ENCODE data around the gene HS2ST1.

HS2ST1 gene

DNA sequence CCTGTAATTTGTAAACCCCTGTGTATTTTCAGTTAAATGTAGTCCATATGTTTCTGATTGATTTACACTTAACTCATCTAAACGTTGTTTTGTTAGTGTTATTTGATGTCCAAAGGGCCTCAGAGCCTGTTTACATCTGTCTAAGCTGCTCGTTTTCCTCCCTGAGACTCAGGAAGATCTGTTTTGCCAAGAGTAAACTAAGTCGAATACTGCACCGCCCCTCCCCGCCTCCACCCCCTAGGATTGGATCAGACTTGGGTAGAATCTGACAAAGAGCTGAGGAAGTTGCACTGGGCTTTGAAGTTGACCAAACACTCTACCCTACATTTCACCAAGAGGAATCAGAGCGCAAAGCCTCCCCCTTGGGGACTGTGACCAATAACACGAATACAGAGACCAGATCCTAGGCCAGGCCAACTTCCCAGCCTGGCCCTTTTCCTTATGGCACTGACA, 207.3 kb downstream of the HS2ST1 start:
- Histone ChIP-seq H3K4me3 (ENCODE audit: low read length) (no peak overlapping the region), H3K27ac (ENCODE audit: low read length) (no peak overlapping the region), H3K4me1 (ENCODE audit: control insufficient read depth, insufficient read depth, low read length) (peaks cover 2% of the 10 kb centered on the region; the same call in 1 of the 2 replicates), H3K9me3 (ENCODE audit: control insufficient read depth, insufficient read depth, low read length) (no peaks in the 10 kb centered on the region), H3K36me3 (ENCODE audit: control insufficient read depth, insufficient read depth, low read length) (no peaks in the 10 kb centered on the region), H3K27me3 (ENCODE audit: control insufficient read depth, insufficient read depth, low read length) (no peaks in the 10 kb centered on the region)
- DNase-seq (ENCODE audit: low read depth, low spot score) = no peak
- no CpG with 5 or more reads among the region's 7 CpGs for WGBS (ENCODE audit: insufficient coverage, insufficient read length)

DNA sequence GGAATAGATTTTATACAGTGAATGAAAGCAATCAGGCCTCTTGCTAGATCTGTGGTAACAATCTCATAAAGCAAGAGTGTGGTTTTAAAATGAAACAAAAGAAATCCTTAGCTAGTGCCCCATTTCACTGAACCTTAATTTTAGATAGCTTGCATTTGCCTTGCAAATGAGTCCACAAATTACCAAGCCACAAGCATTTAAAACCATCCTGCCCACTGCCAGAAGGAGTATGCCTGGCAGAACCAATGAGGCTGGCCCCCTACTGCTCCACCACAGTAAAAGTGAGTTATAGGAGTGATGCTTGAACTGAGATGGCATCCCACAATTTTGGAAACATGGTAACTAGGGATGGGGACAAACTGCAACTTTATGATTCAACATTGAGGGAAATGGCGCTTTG, 207.8 kb downstream of the HS2ST1 start:
- Histone ChIP-seq H3K27me3 (ENCODE audit: control insufficient read depth, insufficient read depth, low read length) (no peaks in the 10 kb centered on the region), H3K9me3 (ENCODE audit: control insufficient read depth, insufficient read depth, low read length) (no peaks in the 10 kb centered on the region), H3K4me1 (ENCODE audit: control insufficient read depth, insufficient read depth, low read length) (peaks cover 2% of the 10 kb centered on the region; the same call in 1 of the 2 replicates), H3K36me3 (ENCODE audit: control insufficient read depth, insufficient read depth, low read length) (no peaks in the 10 kb centered on the region), H3K27ac (ENCODE audit: low read length) (no peak overlapping the region), H3K4me3 (ENCODE audit: low read length) (no peak overlapping the region)
- no CpG with 5 or more reads among the region's 1 CpG for WGBS (ENCODE audit: insufficient coverage, insufficient read length)
- DNase-seq (ENCODE audit: low read depth, low spot score) = no peak

- H3K27ac ChIP-seq (ENCODE audit: low read length) = no peak overlapping the region
- H3K4me1 ChIP-seq (ENCODE audit: control insufficient read depth, insufficient read depth, low read length) = peaks cover 2% of the 10 kb centered on the region; the same call in 1 of the 2 replicates
- H3K4me3 ChIP-seq (ENCODE audit: low read length) = no peak overlapping the region
- no peaks in the 10 kb centered on the region for H3K9me3 ChIP-seq (ENCODE audit: control insufficient read depth, insufficient read depth, low read length)
- no peaks in the 10 kb centered on the region for H3K36me3 ChIP-seq (ENCODE audit: control insufficient read depth, insufficient read depth, low read length)
- no CpG with 5 or more reads among the region's 6 CpGs for WGBS (ENCODE audit: insufficient coverage, insufficient read length)
- no peak for DNase-seq (ENCODE audit: low read depth, low spot score)
- H3K27me3 ChIP-seq (ENCODE audit: control insufficient read depth, insufficient read depth, low read length) = no peaks in the 10 kb centered on the region
Observed at GRCh38 chr1:87123610-87124009, 209.2 kb downstream of the HS2ST1 start.

DNA sequence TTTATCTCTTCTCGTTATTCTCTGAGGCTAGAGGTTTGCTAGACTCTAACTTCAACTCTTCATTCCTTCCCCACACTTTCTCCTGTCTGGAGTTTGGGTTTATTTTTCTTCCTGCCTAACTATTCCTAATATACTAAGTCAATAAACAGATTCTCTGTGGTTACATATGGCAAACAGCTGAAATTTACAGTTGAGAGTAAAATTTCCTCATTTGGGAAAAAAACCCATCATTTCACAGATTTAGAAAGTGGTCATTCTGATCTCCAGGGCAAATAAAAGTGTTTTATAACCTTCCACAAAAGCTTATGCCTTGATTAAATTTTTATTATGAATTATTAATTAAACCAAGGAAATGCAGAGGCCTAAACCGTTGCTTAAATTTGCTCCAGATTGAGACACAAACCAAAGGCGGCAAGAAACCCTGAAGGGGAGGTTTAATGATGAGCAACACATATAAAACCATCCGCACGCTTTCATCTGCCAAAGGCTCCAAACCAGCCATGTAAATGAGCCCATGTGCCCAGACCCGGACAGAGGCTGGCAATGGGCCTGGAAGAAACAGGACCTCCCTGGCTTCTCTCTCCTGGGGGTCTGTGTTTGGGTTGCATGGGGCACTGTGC, 212.6 kb downstream of the HS2ST1 start:
- no peaks in the 10 kb centered on the region for H3K9me3 ChIP-seq (ENCODE audit: control insufficient read depth, insufficient read depth, low read length)
- H3K27me3 ChIP-seq (ENCODE audit: control insufficient read depth, insufficient read depth, low read length) = no peaks in the 10 kb centered on the region
- no peaks in the 10 kb centered on the region for H3K36me3 ChIP-seq (ENCODE audit: control insufficient read depth, insufficient read depth, low read length)
- WGBS (ENCODE audit: insufficient coverage, insufficient read length) = no CpG with 5 or more reads among the region's 6 CpGs
- no peak for DNase-seq (ENCODE audit: low read depth, low spot score)
- no peak overlapping the region for H3K4me3 ChIP-seq (ENCODE audit: low read length)
- peaks cover 2% of the 10 kb centered on the region; the same call in 1 of the 2 replicates for H3K4me1 ChIP-seq (ENCODE audit: control insufficient read depth, insufficient read depth, low read length)
- no peak overlapping the region for H3K27ac ChIP-seq (ENCODE audit: low read length)

DNA sequence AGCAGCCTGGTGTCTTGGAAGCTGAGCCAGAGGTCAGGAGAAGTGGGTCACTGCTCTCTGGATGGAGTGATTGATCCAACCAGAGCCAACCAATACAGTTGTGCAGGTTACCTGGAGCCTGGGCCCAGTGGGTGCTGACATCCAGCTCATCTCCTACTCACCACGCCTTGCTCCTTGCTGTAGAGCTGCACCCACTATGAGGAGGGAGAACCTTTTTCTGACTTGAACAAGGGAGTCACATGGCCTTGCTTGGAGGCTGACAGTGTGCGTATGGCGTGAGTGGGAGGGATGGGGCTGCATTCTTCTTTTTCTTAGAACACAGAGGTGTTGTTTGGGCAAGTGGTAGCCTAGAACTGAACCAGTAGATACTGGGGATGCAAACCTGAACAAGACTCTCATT, 213.1 kb downstream of the HS2ST1 start:
- Histone ChIP-seq H3K27me3 (ENCODE audit: control insufficient read depth, insufficient read depth, low read length) (peaks cover 1% of the 10 kb centered on the region; the same call in 1 of the 2 replicates), H3K4me3 (ENCODE audit: low read length) (no peak overlapping the region), H3K27ac (ENCODE audit: low read length) (no peak overlapping the region), H3K9me3 (ENCODE audit: control insufficient read depth, insufficient read depth, low read length) (no peaks in the 10 kb centered on the region), H3K36me3 (ENCODE audit: control insufficient read depth, insufficient read depth, low read length) (no peaks in the 10 kb centered on the region), H3K4me1 (ENCODE audit: control insufficient read depth, insufficient read depth, low read length) (no peaks in the 10 kb centered on the region)
- no CpG with 5 or more reads among the region's 3 CpGs for WGBS (ENCODE audit: insufficient coverage, insufficient read length)
- DNase-seq (ENCODE audit: low read depth, low spot score) = no peak

DNA sequence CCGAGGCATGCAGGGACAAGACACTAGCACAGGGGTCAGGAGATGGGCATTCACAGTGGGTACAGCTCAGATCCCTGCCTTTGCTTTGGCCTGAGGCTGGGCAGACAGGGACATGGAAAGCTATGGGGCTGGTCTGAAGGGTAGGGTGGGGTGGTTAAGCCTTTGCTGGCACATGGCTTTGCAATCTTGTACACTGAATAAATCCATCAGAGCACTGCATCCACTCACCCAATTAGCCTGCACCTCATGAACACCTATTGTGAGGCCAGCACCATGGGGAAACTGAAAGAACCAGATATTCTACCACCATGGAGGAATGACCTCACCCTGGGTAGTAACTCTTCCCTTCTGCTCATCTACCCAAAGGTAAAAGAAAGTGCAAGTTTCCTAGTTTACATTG, 214.6 kb downstream of the HS2ST1 start:
- Histone ChIP-seq H3K36me3 (ENCODE audit: control insufficient read depth, insufficient read depth, low read length) (no peaks in the 10 kb centered on the region), H3K4me1 (ENCODE audit: control insufficient read depth, insufficient read depth, low read length) (no peaks in the 10 kb centered on the region), H3K27ac (ENCODE audit: low read length) (no peak overlapping the region), H3K9me3 (ENCODE audit: control insufficient read depth, insufficient read depth, low read length) (no peaks in the 10 kb centered on the region), H3K4me3 (ENCODE audit: low read length) (no peak overlapping the region), H3K27me3 (ENCODE audit: control insufficient read depth, insufficient read depth, low read length) (peaks cover 3% of the 10 kb centered on the region; the same call in 1 of the 2 replicates)
- DNase-seq (ENCODE audit: low read depth, low spot score) = no peak
- no CpG with 5 or more reads among the region's 1 CpG for WGBS (ENCODE audit: insufficient coverage, insufficient read length)

- Histone ChIP-seq H3K4me1 (ENCODE audit: control insufficient read depth, insufficient read depth, low read length) (no peaks in the 10 kb centered on the region), H3K27ac (ENCODE audit: low read length) (no peak overlapping the region), H3K4me3 (ENCODE audit: low read length) (no peak overlapping the region), H3K36me3 (ENCODE audit: control insufficient read depth, insufficient read depth, low read length) (no peaks in the 10 kb centered on the region), H3K9me3 (ENCODE audit: control insufficient read depth, insufficient read depth, low read length) (no peaks in the 10 kb centered on the region), H3K27me3 (ENCODE audit: control insufficient read depth, insufficient read depth, low read length) (peaks cover 3% of the 10 kb centered on the region; the same call in 1 of the 2 replicates)
- no peak for DNase-seq (ENCODE audit: low read depth, low spot score)
- WGBS (ENCODE audit: insufficient coverage, insufficient read length) = no CpG with 5 or more reads among the region's 8 CpGs
Observed at GRCh38 chr1:87129606-87130005, 215.2 kb downstream of the HS2ST1 start.

DNA sequence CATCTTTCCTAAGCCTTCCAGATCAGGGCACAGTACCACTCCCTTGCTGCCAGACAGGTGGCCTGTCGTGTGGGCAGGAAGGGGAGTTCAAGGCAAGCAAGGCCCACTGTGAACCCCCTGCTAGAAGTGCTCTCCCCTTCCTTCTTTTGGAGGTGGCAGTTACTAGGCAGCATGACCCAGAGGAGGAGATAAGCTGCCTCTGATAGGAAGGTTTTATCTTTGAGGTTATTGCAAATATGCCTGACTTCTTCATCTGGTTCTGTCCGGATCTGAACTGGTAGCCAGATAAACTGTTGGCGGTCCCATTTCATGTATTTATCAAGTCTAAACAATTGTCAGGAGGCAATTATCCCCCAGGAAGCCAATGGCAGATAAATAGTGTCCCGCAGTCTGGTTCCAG, 216.0 kb downstream of the HS2ST1 start:
- peaks cover 3% of the 10 kb centered on the region; the same call in 1 of the 2 replicates for H3K27me3 ChIP-seq (ENCODE audit: control insufficient read depth, insufficient read depth, low read length)
- no peak overlapping the region for H3K27ac ChIP-seq (ENCODE audit: low read length)
- no CpG with 5 or more reads among the region's 4 CpGs for WGBS (ENCODE audit: insufficient coverage, insufficient read length)
- no peaks in the 10 kb centered on the region for H3K36me3 ChIP-seq (ENCODE audit: control insufficient read depth, insufficient read depth, low read length)
- H3K9me3 ChIP-seq (ENCODE audit: control insufficient read depth, insufficient read depth, low read length) = no peaks in the 10 kb centered on the region
- H3K4me3 ChIP-seq (ENCODE audit: low read length) = no peak overlapping the region
- no peaks in the 10 kb centered on the region for H3K4me1 ChIP-seq (ENCODE audit: control insufficient read depth, insufficient read depth, low read length)
- no peak for DNase-seq (ENCODE audit: low read depth, low spot score)

DNA sequence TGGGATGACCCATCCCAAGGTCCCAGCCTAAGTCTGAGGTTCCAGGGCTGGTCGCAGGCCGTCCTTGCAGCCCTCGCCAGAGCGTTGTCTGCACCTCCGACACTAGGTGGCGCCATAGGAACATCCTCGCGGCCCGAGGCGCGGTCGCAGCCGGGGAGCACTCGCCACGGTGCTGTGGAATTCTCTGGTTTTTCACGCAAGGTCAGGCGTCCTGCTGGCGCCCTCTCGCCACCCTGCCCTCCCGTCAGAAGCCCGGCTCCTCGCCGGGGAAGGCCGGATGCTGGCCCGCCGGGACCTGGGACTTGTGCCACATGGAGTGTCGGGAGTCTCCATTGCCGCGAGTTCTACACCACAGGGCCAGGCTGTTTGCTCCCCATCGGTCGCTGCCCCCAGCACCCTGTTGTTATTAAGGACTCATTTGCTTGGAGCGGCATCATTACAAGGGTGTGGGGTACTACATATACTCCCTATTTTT, 217.4 kb downstream of the HS2ST1 start:
- no peaks in the 10 kb centered on the region for H3K4me1 ChIP-seq (ENCODE audit: control insufficient read depth, insufficient read depth, low read length)
- H3K27ac ChIP-seq (ENCODE audit: low read length) = no peak overlapping the region
- peak overlapping the region; percentile 54; the same call in 1 of the 2 replicates for H3K4me3 ChIP-seq (ENCODE audit: low read length)
- no peak for DNase-seq (ENCODE audit: low read depth, low spot score)
- no CpG with 5 or more reads among the region's 32 CpGs for whole genome bisulfite sequencing (ENCODE audit: insufficient coverage, insufficient read length)
- H3K27me3 ChIP-seq (ENCODE audit: control insufficient read depth, insufficient read depth, low read length) = peaks cover 3% of the 10 kb centered on the region; the same call in 1 of the 2 replicates
- H3K36me3 ChIP-seq (ENCODE audit: control insufficient read depth, insufficient read depth, low read length) = no peaks in the 10 kb centered on the region
- no peaks in the 10 kb centered on the region for H3K9me3 ChIP-seq (ENCODE audit: control insufficient read depth, insufficient read depth, low read length)

DNA sequence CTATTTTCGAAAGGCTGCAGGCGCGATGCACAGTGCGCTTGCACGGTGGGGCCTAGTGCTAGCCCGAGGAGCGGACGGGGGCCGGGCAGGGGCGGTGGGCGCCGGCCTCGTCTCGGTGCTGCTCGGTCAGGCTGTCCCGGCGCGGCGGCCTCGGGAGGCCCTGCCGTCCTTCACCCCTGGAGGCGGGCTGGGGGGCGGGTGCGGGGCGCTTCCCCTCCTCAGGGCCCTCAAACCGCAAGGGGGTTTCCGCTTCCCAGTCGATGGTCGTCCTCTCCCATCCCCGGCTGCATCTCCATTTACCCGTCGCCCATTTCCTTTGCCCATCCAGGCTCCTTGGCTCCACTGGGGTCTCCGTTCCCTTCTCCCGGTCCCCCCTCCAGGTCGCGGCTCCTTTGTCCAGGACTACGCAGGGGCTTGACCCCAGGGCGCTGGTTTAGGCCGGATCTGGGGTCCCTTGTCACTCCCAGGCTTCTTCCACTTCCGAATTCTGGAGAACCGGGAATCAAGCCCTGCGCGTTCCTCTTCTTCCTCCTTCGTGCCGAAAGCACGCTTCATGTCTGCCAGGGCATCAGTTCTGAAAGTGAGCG, 217.9 kb downstream of the HS2ST1 start:
- Histone ChIP-seq H3K27ac (ENCODE audit: low read length) (no peak overlapping the region), H3K36me3 (ENCODE audit: control insufficient read depth, insufficient read depth, low read length) (no peaks in the 10 kb centered on the region), H3K4me1 (ENCODE audit: control insufficient read depth, insufficient read depth, low read length) (no peaks in the 10 kb centered on the region), H3K27me3 (ENCODE audit: control insufficient read depth, insufficient read depth, low read length) (peaks cover 3% of the 10 kb centered on the region; the same call in 1 of the 2 replicates), H3K9me3 (ENCODE audit: control insufficient read depth, insufficient read depth, low read length) (no peaks in the 10 kb centered on the region), H3K4me3 (ENCODE audit: low read length) (peak overlapping the region; percentile 54; the same call in 1 of the 2 replicates)
- no peak for DNase-seq (ENCODE audit: low read depth, low spot score)
- no CpG with 5 or more reads among the region's 47 CpGs for WGBS (ENCODE audit: insufficient coverage, insufficient read length)
